GM12874 (cell line): ENCODE results near the gene AFF2.

Source experiments
- TF ChIP-seq, protein P1 (sequence below): IDR thresholded peaks from 2 replicates; pipeline ENCODE4 v1.5.1; 2011; ENCODE audit warnings: low read depth, mild to moderate bottlenecking, control low read depth, low read length, moderate library complexity; ENCODE audit not compliant: insufficient read depth

Gene AFF2

DNA sequence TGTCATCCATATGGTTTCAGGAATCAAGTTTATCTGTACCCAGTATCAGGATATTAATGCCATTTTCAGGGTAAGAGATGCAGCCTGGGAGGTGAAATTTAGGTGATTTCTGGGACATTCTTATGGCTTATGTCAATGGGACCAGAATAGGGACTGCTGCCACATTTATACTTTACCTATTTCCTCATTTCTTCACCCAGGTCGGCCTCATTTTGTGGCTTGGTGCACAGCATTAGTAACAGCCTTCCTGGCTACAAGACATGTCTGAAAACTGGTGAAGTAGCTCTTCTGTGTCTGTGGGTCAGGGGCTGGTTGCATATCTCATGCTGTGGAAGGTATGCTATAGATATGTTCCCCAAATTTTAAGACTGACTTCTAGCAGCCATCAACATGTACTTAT is 284.8 kb downstream of the AFF2 start:
- TF ChIP-seq, protein P1, sequence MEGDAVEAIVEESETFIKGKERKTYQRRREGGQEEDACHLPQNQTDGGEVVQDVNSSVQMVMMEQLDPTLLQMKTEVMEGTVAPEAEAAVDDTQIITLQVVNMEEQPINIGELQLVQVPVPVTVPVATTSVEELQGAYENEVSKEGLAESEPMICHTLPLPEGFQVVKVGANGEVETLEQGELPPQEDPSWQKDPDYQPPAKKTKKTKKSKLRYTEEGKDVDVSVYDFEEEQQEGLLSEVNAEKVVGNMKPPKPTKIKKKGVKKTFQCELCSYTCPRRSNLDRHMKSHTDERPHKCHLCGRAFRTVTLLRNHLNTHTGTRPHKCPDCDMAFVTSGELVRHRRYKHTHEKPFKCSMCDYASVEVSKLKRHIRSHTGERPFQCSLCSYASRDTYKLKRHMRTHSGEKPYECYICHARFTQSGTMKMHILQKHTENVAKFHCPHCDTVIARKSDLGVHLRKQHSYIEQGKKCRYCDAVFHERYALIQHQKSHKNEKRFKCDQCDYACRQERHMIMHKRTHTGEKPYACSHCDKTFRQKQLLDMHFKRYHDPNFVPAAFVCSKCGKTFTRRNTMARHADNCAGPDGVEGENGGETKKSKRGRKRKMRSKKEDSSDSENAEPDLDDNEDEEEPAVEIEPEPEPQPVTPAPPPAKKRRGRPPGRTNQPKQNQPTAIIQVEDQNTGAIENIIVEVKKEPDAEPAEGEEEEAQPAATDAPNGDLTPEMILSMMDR, result no peak

GRCh38 chrX:148788449-148788848 is 288.0 kb downstream of the AFF2 start:
- TF ChIP-seq, protein P1, result no peak

DNA sequence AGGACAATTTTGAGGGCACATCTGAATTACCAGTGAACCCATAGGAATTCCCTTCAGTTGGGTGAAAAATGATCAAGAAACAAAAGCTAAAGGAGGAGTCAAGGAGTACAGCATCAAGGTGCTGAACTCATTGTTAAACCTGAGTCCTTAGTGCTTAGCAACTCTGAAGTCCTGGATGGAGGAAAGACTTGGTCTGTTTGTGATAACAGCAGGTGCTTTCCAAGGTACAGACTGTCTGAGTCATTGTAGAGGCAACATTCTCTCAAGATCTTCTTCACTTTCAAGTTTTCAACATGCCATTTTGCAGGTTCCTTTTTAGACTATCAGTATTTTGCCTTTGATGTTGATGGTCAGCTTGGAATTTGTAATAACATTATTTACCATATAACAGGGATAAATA is 293.9 kb downstream of the AFF2 start:
- TF ChIP-seq, protein P1, result no peak

DNA sequence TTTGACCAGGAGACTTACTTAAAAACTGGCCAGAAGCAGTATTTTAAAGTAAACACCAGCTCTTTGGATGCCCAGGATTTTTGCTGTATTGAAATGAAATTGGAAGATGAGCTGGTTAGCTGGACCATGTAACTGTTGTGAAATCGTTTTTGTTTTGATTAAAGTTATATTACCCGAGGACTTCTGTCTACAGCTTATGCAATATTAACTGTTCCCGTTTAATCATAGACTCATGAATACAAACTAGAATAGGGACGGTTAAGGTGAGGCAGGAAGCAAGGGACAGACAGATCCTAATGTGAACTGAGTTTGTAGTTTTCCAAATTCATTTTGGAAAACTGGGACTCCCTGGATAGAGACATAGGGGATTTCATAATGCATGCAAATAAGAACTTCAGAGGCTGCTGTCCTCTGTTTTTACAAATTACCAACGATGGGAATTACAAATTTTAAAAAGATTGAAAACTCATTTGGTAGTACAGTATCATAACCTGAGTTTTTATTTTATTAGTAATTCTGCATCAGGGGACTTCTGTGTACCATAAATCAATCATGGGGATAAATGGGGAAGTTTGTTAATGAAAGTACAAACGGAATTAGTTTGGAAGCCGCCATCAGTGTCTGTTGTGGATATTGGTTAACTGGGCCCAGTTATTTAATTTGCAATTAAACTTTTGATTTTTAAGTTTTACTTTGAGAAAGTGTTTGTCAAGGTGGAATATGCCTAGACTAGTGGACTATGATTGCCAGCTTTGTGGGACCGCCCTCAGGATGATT is 304.4 kb downstream of the AFF2 start:
- TF ChIP-seq, protein P1, result no peak

DNA sequence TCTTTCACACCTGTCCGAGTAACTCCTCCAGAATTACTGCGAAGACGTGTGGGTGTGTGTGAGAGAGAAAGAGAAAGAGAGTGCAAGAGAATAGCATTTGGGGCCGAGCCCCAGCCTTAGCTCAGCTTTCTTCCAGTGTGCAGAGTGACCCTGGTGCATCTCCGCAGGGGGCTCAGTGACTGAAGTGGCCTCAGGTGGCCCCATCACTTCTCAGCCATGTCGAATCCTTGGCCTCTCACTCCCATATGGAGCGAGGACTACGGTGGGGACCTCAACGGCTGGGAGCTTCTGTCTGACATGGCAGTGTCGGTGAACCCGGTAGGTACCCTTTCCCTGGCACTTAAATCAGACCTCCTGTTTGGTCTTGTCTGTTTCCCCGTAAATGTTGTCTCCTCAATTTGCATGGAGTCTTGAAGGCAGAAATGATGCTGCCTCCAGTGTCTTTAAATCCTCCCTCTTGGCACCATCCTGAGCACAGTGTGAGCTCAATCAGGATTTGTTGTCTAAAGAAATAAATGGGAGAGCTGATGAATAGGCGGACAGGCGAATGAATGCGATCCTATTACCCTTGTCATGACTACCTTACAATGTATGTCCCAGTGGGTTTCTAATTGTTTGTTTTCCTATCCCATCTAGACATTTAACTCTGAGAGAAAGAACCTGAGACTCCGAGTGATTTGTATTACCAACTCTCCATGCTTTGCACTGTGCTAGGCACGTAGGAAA is 305.9 kb downstream of the AFF2 start:
- TF ChIP-seq, protein P1, result no peak

DNA sequence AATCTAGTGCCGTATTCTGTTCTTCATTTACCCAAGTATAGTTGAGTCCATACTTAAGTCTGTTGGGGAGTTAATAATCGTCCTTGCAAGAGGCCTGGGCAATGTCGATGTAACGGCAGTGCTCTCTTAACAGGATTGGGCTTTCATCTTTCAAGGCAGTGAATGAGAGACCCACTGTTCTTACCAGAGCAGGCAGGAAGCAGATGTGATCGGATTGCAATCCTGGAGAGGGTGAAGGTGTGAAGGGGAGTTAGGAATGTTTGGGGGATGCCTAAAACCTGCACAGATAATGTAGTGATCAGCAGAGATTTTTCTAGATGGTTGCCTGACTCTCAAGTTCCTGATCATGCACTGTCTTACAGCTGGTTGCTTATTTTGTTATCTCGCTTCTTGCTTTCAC is 308.4 kb downstream of the AFF2 start:
- TF ChIP-seq, protein P1, result no peak

- TF ChIP-seq, protein P1, result no peak
Measured at GRCh38 chrX:148811236-148811635, 310.8 kb downstream of the AFF2 start.
